GM18505 (cell line): Measurements from ENCODE around the gene DPYD.

ENCODE experiments used
- ATAC-seq: cut with Tn5 transposase; IDR thresholded peaks from one replicate; pipeline ENCODE4 v1.9.1; 2021; ENCODE audit not compliant: unreplicated experiment
- POLR2A ChIP-seq: IDR thresholded peaks from 4 replicates; pipeline ENCODE4 v1.6.1; 2011; ENCODE audit warnings: borderline replicate concordance; ENCODE audit not compliant: insufficient read depth, insufficient read length; ENCODE audit errors: extremely low read depth

DPYD gene

GRCh38 chr1:97610748-97611147, 310.1 kb downstream of the DPYD start:
- ATAC-seq: no peak
- TF ChIP-seq POLR2A: no peak

- ATAC-seq: no peak
- no peak for TF ChIP-seq POLR2A
Measured at GRCh38 chr1:97610102-97610501, 310.7 kb downstream of the DPYD start.

- TF ChIP-seq POLR2A: no peak
Measured at GRCh38 chr1:97608272-97608671, 312.6 kb downstream of the DPYD start.

GRCh38 chr1:97603776-97604175, 317.1 kb downstream of the DPYD start:
- no peak for ATAC-seq
- no peak for TF ChIP-seq POLR2A

More at GRCh38 chr1:97608272-97608671, 312.6 kb downstream of the DPYD start:
- no peak for ATAC-seq

GRCh38 chr1:97603218-97603617, 317.6 kb downstream of the DPYD start:
- ATAC-seq: no peak
- TF ChIP-seq POLR2A: no peak

GRCh38 chr1:97599447-97599846, 321.4 kb downstream of the DPYD start:
- no peak for ATAC-seq
- TF ChIP-seq POLR2A: no peak

- ATAC-seq: no peak
- no peak for TF ChIP-seq POLR2A
Measured at GRCh38 chr1:97593192-97593591, 327.6 kb downstream of the DPYD start.

- ATAC-seq: no peak
- no peak for TF ChIP-seq POLR2A
Measured at GRCh38 chr1:97588772-97589171, 332.1 kb downstream of the DPYD start.

- no peak for ATAC-seq
- no peak for TF ChIP-seq POLR2A
Measured at GRCh38 chr1:97581614-97582051, 339.2 kb downstream of the DPYD start.

- no peak for ATAC-seq
- no peak for TF ChIP-seq POLR2A
Measured at GRCh38 chr1:97577613-97578012, 343.2 kb downstream of the DPYD start.

- no peak for TF ChIP-seq POLR2A
- no peak for ATAC-seq
Measured at GRCh38 chr1:97573553-97573952, 347.3 kb downstream of the DPYD start.

- no peak for ATAC-seq
- TF ChIP-seq POLR2A: no peak
Measured at GRCh38 chr1:97572561-97572960, 348.3 kb downstream of the DPYD start.

GRCh38 chr1:97571760-97572159, 349.1 kb downstream of the DPYD start:
- TF ChIP-seq POLR2A: no peak
- ATAC-seq: no peak

GRCh38 chr1:97570691-97571090, 350.1 kb downstream of the DPYD start:
- ATAC-seq: no peak

More at GRCh38 chr1:97570691-97571090, 350.1 kb downstream of the DPYD start:
- TF ChIP-seq POLR2A: no peak
